Sigmoid colon (tissue), 4 donors: Measurements from ENCODE around the gene C10orf53.

Experiments
- CTCF ChIP-seq, 4 experiments: fragments of 450-650 bp in 3 of 4; fragments of 200-600 bp in 1 of 4; IDR thresholded peaks; one replicate each; pipeline ENCODE4 v1.5.1; 2016 to 2019; ENCODE audit warnings: antibody characterized with exemption in 4 of 4, mild to moderate bottlenecking in 3 of 4, moderate library complexity in 2 of 4
- EP300 ChIP-seq, 4 donors: sonication (generic); formaldehyde crosslinking; IDR thresholded peaks; one replicate each; pipeline ENCODE4 v1.6.1; 2017; ENCODE audit warnings: antibody characterized with exemption in 4 of 4

- TF ChIP-seq EP300 (IDR thresholded peaks at IDR 0.05) (no peak), CTCF (IDR thresholded peaks at IDR 0.05) (no peak)
These were observed 32.0 kb downstream of the C10orf53 start for GRCh38 chr10:49711481-49711880.
